ENCODE data around the gene ANKRA2. TPM values are rescaled to one million over a fixed set of nuclear protein-coding genes. Genes with fewer than 3 reads are reported as not detected.

Gene ANKRA2
- total RNA-seq: 10 to 100 TPM; 14.1 to 84.9 (median 19.7) TPM

GRCh38 chr5:73565139-73565968 lies at the start of gene ANKRA2, which contains the start of gene UTP15:
ANKRA2 (minus strand) TSS chr5:73565639; CDS start chr5:73562881, 2,758 bp downstream.
UTP15 (plus strand) TSS chr5:73565743; CDS start chr5:73567345, 1,602 bp downstream.
- peak; percentile 99 for DNase-seq
- ATAC-seq (ENCODE audit: low FRiP score in 2 of 2): peak; percentile 99 to 100

GRCh38 chr5:73615085-73615484 lies 49.6 kb upstream of the ANKRA2 start:
- Histone ChIP-seq H3K9me3 (no peaks in the 10 kb centered on the region), H3K4me1 (no peaks in the 10 kb centered on the region), H3K36me3 (no peaks in the 10 kb centered on the region), H3K4me3 (no peak overlapping the region), H3K27ac (no peak overlapping the region), H3K27me3 (no peaks in the 10 kb centered on the region)
- 85 to 91% methylated on average over 2 of the region's 2 CpGs for WGBS, 2 donors
- DNase-seq (no peak), ATAC-seq (ENCODE audit: low FRiP score in 2 of 2) (no peak)
- TF ChIP-seq CTCF (IDR thresholded peaks at IDR 0.05): no peak
- TF ChIP-seq POLR2A (IDR thresholded peaks at IDR 0.05): no peak
- no peak for TF ChIP-seq POLR2AphosphoS5 (IDR thresholded peaks at IDR 0.05)
- no peak for TF ChIP-seq EP300 (IDR thresholded peaks at IDR 0.05)

More at GRCh38 chr5:73565139-73565968, at the start of gene ANKRA2, which contains the start of gene UTP15:
- H3K27me3 ChIP-seq: no peaks in the 10 kb centered on the region
- H3K4me3 ChIP-seq: peak within 1 kb of the TSS; percentile 60 to 71 (median 66)
- 0% methylated on average over 34 to 62 of the region's 62 CpGs for WGBS, 2 donors
- peak within 1 kb of the TSS; percentile 93 to 97 (median 94) for H3K27ac ChIP-seq
- peaks cover 24 to 35% (median 28%) of the 10 kb centered on the region in 4 donors for H3K4me1 ChIP-seq
- no peaks in the 10 kb centered on the region for H3K9me3 ChIP-seq
- peak in 3 of 4 donors; percentile 48 to 73 (median 57) for TF ChIP-seq POLR2A (IDR thresholded peaks at IDR 0.05)
- peak in 1 of 6 experiments; percentile 4 for TF ChIP-seq CTCF (IDR thresholded peaks at IDR 0.05)
- peak in 1 of 4 donors; percentile 43 for TF ChIP-seq EP300 (IDR thresholded peaks at IDR 0.05)
- TF ChIP-seq POLR2AphosphoS5 (IDR thresholded peaks at IDR 0.05): peak; percentile 85 to 90
- peaks cover 0 to 45% (median 14%) of the 10 kb centered on the region in 4 donors for H3K36me3 ChIP-seq

GRCh38 chr5:73612799-73613198 lies 47.4 kb upstream of the ANKRA2 start:
- Histone ChIP-seq H3K36me3 (no peaks in the 10 kb centered on the region), H3K27ac (no peak overlapping the region), H3K9me3 (no peaks in the 10 kb centered on the region), H3K4me3 (no peak overlapping the region), H3K27me3 (no peaks in the 10 kb centered on the region), H3K4me1 (no peaks in the 10 kb centered on the region)
- 41 to 47% methylated on average over 3 of the region's 3 CpGs for WGBS, 2 donors
- no peak for TF ChIP-seq POLR2A (IDR thresholded peaks at IDR 0.05)
- TF ChIP-seq POLR2AphosphoS5 (IDR thresholded peaks at IDR 0.05): no peak
- TF ChIP-seq CTCF (IDR thresholded peaks at IDR 0.05): no peak
- no peak for TF ChIP-seq EP300 (IDR thresholded peaks at IDR 0.05)
- DNase-seq: no peak
- no peak for ATAC-seq (ENCODE audit: low FRiP score in 2 of 2)

GRCh38 chr5:73607228-73607627 lies 41.8 kb upstream of the ANKRA2 start:
- DNase-seq: no peak
- TF ChIP-seq CTCF (IDR thresholded peaks at IDR 0.05): no peak
- no peak for TF ChIP-seq POLR2AphosphoS5 (IDR thresholded peaks at IDR 0.05)
- TF ChIP-seq EP300 (IDR thresholded peaks at IDR 0.05): no peak
- no peak for TF ChIP-seq POLR2A (IDR thresholded peaks at IDR 0.05)
- H3K4me3 ChIP-seq: no peak overlapping the region
- ATAC-seq (ENCODE audit: low FRiP score in 2 of 2): no peak
- H3K4me1 ChIP-seq: no peaks in the 10 kb centered on the region
- H3K36me3 ChIP-seq: no peaks in the 10 kb centered on the region
- H3K9me3 ChIP-seq: no peaks in the 10 kb centered on the region
- no peak overlapping the region for H3K27ac ChIP-seq
- no peaks in the 10 kb centered on the region for H3K27me3 ChIP-seq
